Upper lobe of left lung (tissue), 4 donors: ENCODE measurements around the gene HIP1.
"Not testable (repeated sequence)": the region's sequence is repeated elsewhere in the genome, so short reads cannot be mapped to it uniquely, and the experiment has no call there.

ENCODE experiments used
- CTCF ChIP-seq, 6 experiments: fragments of 450-650 bp in 4 of 6; fragments of 200-600 bp in 2 of 6; sonication (generic) in 2 of 6; IDR thresholded peaks; one replicate each; pipeline ENCODE4 v1.5.1; 2016 to 2019; ENCODE audit warnings: antibody characterized with exemption in 6 of 6
- EP300 ChIP-seq, 4 donors: sonication (generic); formaldehyde crosslinking; IDR thresholded peaks; one replicate each; pipeline ENCODE4 v1.5.1; 2017; ENCODE audit warnings: antibody characterized with exemption in 4 of 4, control low read depth in 2 of 4
- POLR2A ChIP-seq, 4 donors: fragments of 450-650 bp; IDR thresholded peaks; one replicate each; pipeline ENCODE4 v1.5.1; 2016 to 2017; ENCODE audit warnings: antibody characterized with exemption in 4 of 4, mild to moderate bottlenecking in 2 of 4

- not testable (repeated sequence) for TF ChIP-seq CTCF, POLR2A, EP300 (IDR thresholded peaks at IDR 0.05)
These were observed 40.8 kb upstream of the HIP1 start for GRCh38 chr7:75779516-75779915.
